ENCODE data around the gene SLC37A4. TPM values are rescaled to one million over a fixed set of nuclear protein-coding genes. Genes with fewer than 3 reads are reported as not detected.

SLC37A4 gene
- total and polyA plus RNA-seq, 2 donors (not counting 3 experiments of a cell fraction or from before 2014, with no cell fraction given) = 21.5 to 36.5 TPM

DNA sequence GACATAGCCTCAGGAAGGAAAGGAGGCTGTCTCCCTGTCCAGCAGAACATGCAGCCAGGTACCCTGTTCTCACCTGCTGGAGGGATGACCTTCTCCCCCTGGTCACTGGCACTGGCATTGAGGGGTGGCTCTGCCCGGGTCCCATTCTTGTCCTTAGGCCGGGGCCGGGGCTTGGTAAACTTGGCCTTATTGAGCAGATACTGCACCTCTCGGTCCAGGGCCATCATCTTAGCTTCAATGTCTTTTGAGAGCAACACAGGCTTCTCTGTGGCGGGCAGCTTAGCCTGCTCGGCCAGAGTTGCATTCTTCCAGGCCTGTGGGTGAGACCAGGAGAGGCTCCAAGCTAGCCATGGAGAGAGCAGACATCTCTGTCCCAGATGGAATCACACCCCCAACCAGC, 15.8 kb upstream of the SLC37A4 start:
- dilution Hi-C loops (cut with MboI; ENCODE audit: extremely low pct_ligation_motif_present, low sequenced_read_pairs) (no loop called here), intact Hi-C loops (cut with micrococcal nuclease) (no loop called here)
- Histone ChIP-seq H3K4me1 (ENCODE audit: control insufficient read depth, extremely low read depth, insufficient read depth, low read length) (no peaks in the 10 kb centered on the region), H4K20me1 (replicated peaks; ENCODE audit: control insufficient read depth, extremely low read depth, insufficient read depth, low read length) (no peaks in the 10 kb centered on the region), H3K4me3 (replicated peaks in 1 of 3; ENCODE audit: insufficient read depth in 1 of 3, low read depth in 1 of 3, low read length in 3 of 3) (no peak overlapping the region), H3K36me3 (ENCODE audit: control insufficient read depth in 2 of 2, extremely low read depth in 1 of 2, insufficient read depth in 2 of 2, low read length in 2 of 2) (peaks cover 18 to 52% of the 10 kb centered on the region in 2 experiments), H3K79me2 (ENCODE audit: control insufficient read depth, insufficient read depth, low read length) (no peaks in the 10 kb centered on the region), H3K9ac (replicated peaks; ENCODE audit: extremely low read depth, insufficient read depth, low read length) (no peak overlapping the region), H3K9me1 (replicated peaks; ENCODE audit: control insufficient read depth, extremely low read depth, insufficient read depth, low read length) (no peaks in the 10 kb centered on the region), H3K27ac (ENCODE audit: insufficient read depth, low read depth, low read length) (no peak overlapping the region), H2AFZ (ENCODE audit: low read depth, low read length) (no peak overlapping the region), H3K4me2 (ENCODE audit: insufficient read depth, low read length) (no peak overlapping the region), H3K27me3 (ENCODE audit: control insufficient read depth in 2 of 2, insufficient read depth in 2 of 2, low read length in 2 of 2) (no peaks in the 10 kb centered on the region), H3K9me3 (replicated peaks; ENCODE audit: control insufficient read depth, insufficient read depth, low read length) (no peaks in the 10 kb centered on the region)
- ChIA-PET CTCF (interaction anchor here (1.1 kb wide), 1 partner anchor 11 kb away, joined by 3 read pairs; no protein-coding TSS in a partner anchor), POLR2A (no interaction called here)
- TF ChIP-seq EZH2 (IDR thresholded peaks at IDR 0.05; ENCODE audit: borderline replicate concordance, low read depth, low read length, severe bottlenecking) (no peak), FOS (IDR thresholded peaks at IDR 0.05; ENCODE audit: borderline replicate concordance, insufficient read depth, low read length) (no peak), POLR2A (IDR thresholded peaks at IDR 0.05; ENCODE audit: low read depth, low read length) (no peak), POLR2AphosphoS5 (IDR thresholded peaks at IDR 0.05; ENCODE audit: insufficient read depth, low read depth, low read length) (no peak), JUN (IDR thresholded peaks at IDR 0.05; ENCODE audit: borderline replicate concordance, insufficient read depth, insufficient read length, low read depth) (no peak), MYC (IDR thresholded peaks at IDR 0.05; ENCODE audit: low read depth, low read length) (no peak), GATA2 (IDR thresholded peaks at IDR 0.05; ENCODE audit: insufficient read depth, insufficient read length, low read depth, low read length) (no peak)
- TF ChIP-seq, protein P1, sequence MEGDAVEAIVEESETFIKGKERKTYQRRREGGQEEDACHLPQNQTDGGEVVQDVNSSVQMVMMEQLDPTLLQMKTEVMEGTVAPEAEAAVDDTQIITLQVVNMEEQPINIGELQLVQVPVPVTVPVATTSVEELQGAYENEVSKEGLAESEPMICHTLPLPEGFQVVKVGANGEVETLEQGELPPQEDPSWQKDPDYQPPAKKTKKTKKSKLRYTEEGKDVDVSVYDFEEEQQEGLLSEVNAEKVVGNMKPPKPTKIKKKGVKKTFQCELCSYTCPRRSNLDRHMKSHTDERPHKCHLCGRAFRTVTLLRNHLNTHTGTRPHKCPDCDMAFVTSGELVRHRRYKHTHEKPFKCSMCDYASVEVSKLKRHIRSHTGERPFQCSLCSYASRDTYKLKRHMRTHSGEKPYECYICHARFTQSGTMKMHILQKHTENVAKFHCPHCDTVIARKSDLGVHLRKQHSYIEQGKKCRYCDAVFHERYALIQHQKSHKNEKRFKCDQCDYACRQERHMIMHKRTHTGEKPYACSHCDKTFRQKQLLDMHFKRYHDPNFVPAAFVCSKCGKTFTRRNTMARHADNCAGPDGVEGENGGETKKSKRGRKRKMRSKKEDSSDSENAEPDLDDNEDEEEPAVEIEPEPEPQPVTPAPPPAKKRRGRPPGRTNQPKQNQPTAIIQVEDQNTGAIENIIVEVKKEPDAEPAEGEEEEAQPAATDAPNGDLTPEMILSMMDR (IDR thresholded peaks at IDR 0.05; ENCODE audit: extremely low read depth in 1 of 2, insufficient read depth in 1 of 2, low read depth in 1 of 2, low read length in 2 of 2) = no peak
- TF ChIP-seq, protein P2, sequence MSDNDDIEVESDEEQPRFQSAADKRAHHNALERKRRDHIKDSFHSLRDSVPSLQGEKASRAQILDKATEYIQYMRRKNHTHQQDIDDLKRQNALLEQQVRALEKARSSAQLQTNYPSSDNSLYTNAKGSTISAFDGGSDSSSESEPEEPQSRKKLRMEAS (IDR thresholded peaks at IDR 0.05; ENCODE audit: insufficient read depth, insufficient read length) = no peak
- no peak for FAIRE-seq
- BruUV-seq (replicated peaks) = no TSS peak
- DNase-seq (ENCODE audit: low read depth, low spot score) = no peak

All from endothelial cell of umbilical vein (primary cell).